ENCODE results near the gene RASSF4. TPM values are rescaled to one million over a fixed set of nuclear protein-coding genes. Genes with fewer than 3 reads are reported as not detected.

RASSF4 gene
- total RNA-seq, 1 experiment from 2014 or later: 11.5 TPM

DNA sequence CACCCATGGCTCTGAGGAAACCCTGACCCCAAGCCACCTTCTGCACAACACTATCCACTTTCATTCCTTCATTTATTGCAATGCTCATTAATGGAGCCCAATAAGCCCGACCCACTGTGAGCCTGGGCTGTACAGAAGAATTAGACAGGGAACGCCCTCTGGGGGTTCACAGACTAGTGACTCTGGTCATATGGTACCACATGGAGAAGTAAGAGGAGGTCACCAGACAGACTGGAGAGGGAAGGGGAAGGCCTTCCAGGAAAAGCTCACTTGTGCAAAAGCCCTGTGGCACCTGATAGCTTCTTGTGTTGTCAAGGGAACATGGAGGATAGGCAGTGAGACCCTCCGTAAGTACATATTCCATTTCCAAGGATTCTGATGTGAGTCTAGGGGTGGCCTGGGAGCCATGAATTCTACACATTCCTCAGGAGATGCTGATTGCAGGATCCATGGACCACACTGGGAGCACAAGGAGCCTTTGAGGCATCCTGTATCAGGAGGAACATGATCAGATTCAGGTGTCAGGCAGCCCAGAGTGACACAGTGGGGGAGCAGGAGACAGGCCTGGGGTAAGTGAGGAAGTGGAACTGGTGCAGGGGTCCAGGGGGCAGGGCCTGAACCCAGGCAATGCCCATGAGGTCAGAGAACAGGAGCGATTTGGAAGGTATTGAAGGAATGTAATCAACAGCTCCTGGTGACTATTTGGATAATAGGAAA lies 28.5 kb upstream of the RASSF4 start:
- H2AK5ac ChIP-seq (ENCODE audit: insufficient read length, low read length): no peak overlapping the region
- TF ChIP-seq CTCF (conservative IDR thresholded peaks at IDR 0.05): no peak
- H4K91ac ChIP-seq (ENCODE audit: insufficient read length, low read depth, low read length): no peak overlapping the region
- no peak overlapping the region for H3K14ac ChIP-seq (ENCODE audit: insufficient read depth, low read length)
- H4K20me1 ChIP-seq (ENCODE audit: control insufficient read depth, insufficient read depth, insufficient read length): no peaks in the 10 kb centered on the region
- no peaks in the 10 kb centered on the region; a peak in 1 of 5 replicates for H3K9me3 Mint-ChIP-seq
- no peaks in the 10 kb centered on the region for H3K79me1 ChIP-seq (ENCODE audit: insufficient read depth, low read depth, low read length, poor library complexity, severe bottlenecking)
- no peak overlapping the region for H3K27ac ChIP-seq (ENCODE audit: insufficient read length, low read depth, low read length)
- peaks cover 0 to 8% of the 10 kb centered on the region in 2 experiments; a peak in 3 of 4 replicates for H3K4me1 Mint-ChIP-seq
- H3K9me3 ChIP-seq (ENCODE audit: control insufficient read depth, low read depth, low read length): no peaks in the 10 kb centered on the region
- H4K5ac ChIP-seq (ENCODE audit: insufficient read length, low read depth, low read length): no peak overlapping the region
- no peaks in the 10 kb centered on the region; the same call in 1 of the 2 replicates for H3K4me1 ChIP-seq (ENCODE audit: insufficient read depth, low read length)
- H2BK5ac ChIP-seq (ENCODE audit: insufficient read length, low read length): no peak overlapping the region
- H3K23me2 ChIP-seq (ENCODE audit: insufficient read length, low read depth, low read length, poor library complexity, severe bottlenecking): no peaks in the 10 kb centered on the region
- H3K4ac ChIP-seq (ENCODE audit: low read depth, low read length): no peak overlapping the region
- H3K23ac ChIP-seq (ENCODE audit: insufficient read length, low read depth, low read length): no peak overlapping the region
- no peak overlapping the region for H3K56ac ChIP-seq (ENCODE audit: insufficient read length, low read depth, low read length)
- no peak overlapping the region for H2BK20ac ChIP-seq (ENCODE audit: low read depth, low read length, poor library complexity, severe bottlenecking)
- no peak overlapping the region for H3T11ph ChIP-seq (ENCODE audit: low read length)
- no peak overlapping the region for H2BK15ac ChIP-seq (ENCODE audit: low read depth, low read length)
- no peak overlapping the region for H3K18ac ChIP-seq (ENCODE audit: insufficient read length, low read depth, low read length)
- H2BK120ac ChIP-seq (ENCODE audit: low read depth, low read length, poor library complexity, severe bottlenecking): no peak overlapping the region
- no peaks in the 10 kb centered on the region for H3K36me3 Mint-ChIP-seq (ENCODE audit: insufficient read depth in 1 of 3, low read depth in 3 of 3)
- no peak overlapping the region for H4K8ac ChIP-seq (replicated peaks; ENCODE audit: insufficient read length, low read depth, low read length)
- H2AFZ ChIP-seq (ENCODE audit: low read length): no peak overlapping the region
- WGBS (ENCODE audit: extremely low coverage, insufficient read length, low lambda C conversion rate): no CpG with 5 or more reads among the region's 4 CpGs
- no peak overlapping the region; a peak in 1 of 7 replicates for H3K27ac Mint-ChIP-seq
- H3K27me3 ChIP-seq (ENCODE audit: insufficient read depth, low read length): no peaks in the 10 kb centered on the region
- peaks cover 15% of the 10 kb centered on the region for H3K27me3 Mint-ChIP-seq (ENCODE audit: low read depth)
- DNase-seq: peak; percentile 10
- no peak overlapping the region for H3K9ac ChIP-seq (ENCODE audit: extremely low read depth, insufficient read length, low read length)
- H3K4me3 Mint-ChIP-seq: no peak overlapping the region
- no peaks in the 10 kb centered on the region for H3K79me2 ChIP-seq (ENCODE audit: insufficient read depth, low read length)
- H2BK12ac ChIP-seq (ENCODE audit: insufficient read length, low read depth, low read length): no peak overlapping the region
- H3K4me2 ChIP-seq (ENCODE audit: insufficient read depth, insufficient read length, low read length): no peak overlapping the region
